Karpas-422 (cell line): ENCODE results near the gene TFPI. TPM values are rescaled to one million over a fixed set of nuclear protein-coding genes. Genes with fewer than 3 reads are reported as not detected.

Experiments
- small RNA-seq: library from RNA; depleted of rRNA; stranded (forward); fragments of <200 nt; gene quantifications from one replicate; pipeline ENCODE3, GENCODE V24; 2014
- total RNA-seq: library from RNA; depleted of rRNA; stranded (reverse); fragments of >200 nt; shearing (Covaris generic); gene quantifications from 2 replicates; pipeline ENCODE4 v1.2.3, GENCODE V29; 2014; ENCODE audit warnings: low replicate concordance; rRNA removed

Gene TFPI
- total RNA-seq, 1 experiment from 2014 or later, result not detected

Small RNA genes within 50 kb of the gene (small RNA-seq; reads per million reads assigned to genes)
- gene GAPDHP59, result not detected

Other genes with a start within 250 kb of the TFPI start
- gene CALCRL, start 106.2 kb downstream of the TFPI start, total RNA-seq, result 0.26 TPM in 1 of 2 replicates, not detected in the other